DND-41 (cell line): Measurements from ENCODE around the gene TOR1A.

ENCODE experiments used
- ATAC-seq: fragments of 200-7000 bp; cut with Tn5 transposase; 3 replicates; pipeline ENCODE4 v1.9.1; 2021; ENCODE audit warnings: low read depth; ENCODE audit not compliant: insufficient read depth
- DNase-seq: peaks from one replicate; pipeline ENCODE4 v3.0.0-alpha.2; 2020
- H2AFZ ChIP-seq: 2 replicates; pipeline ENCODE4 v1.6.0; 2012; ENCODE audit warnings: low read depth, low read length
- H3K27ac ChIP-seq: 2 replicates; pipeline ENCODE4 v1.5.1; 2012; ENCODE audit warnings: low read length, inconsistent platforms
- H3K27me3 ChIP-seq: fragments of 200-600 bp; sonication (generic); 2 replicates; pipeline ENCODE4 v1.6.0; 2012; ENCODE audit warnings: low read length, mild to moderate bottlenecking, inconsistent platforms; ENCODE audit not compliant: insufficient read depth, poor library complexity
- H3K36me3 ChIP-seq: 2 replicates; pipeline ENCODE4 v1.5.1; 2012; ENCODE audit warnings: low read length, inconsistent platforms; ENCODE audit not compliant: insufficient read depth
- H3K4me1 ChIP-seq: 2 replicates; pipeline ENCODE4 v1.5.1; 2012; ENCODE audit warnings: mild to moderate bottlenecking, low read length; ENCODE audit not compliant: insufficient read depth
- H3K4me2 ChIP-seq: 2 replicates; pipeline ENCODE4 v1.6.0; 2012; ENCODE audit warnings: mild to moderate bottlenecking, moderate library complexity, low read length, inconsistent platforms; ENCODE audit not compliant: insufficient read depth
- H3K4me3 ChIP-seq, 2 experiments: fragments of 200-600 bp in 1 of 2; shearing (Covaris generic) in 1 of 2; 2 replicates each; pipeline ENCODE4 v1.5.1; 2012 to 2016; ENCODE audit warnings: inconsistent platforms in 2 of 2, low read length in 2 of 2, mild to moderate bottlenecking in 2 of 2, low read depth in 1 of 2, moderate library complexity in 1 of 2
- H3K79me2 ChIP-seq: 2 replicates; pipeline ENCODE4 v1.6.0; 2012; ENCODE audit warnings: low read length, inconsistent platforms; ENCODE audit not compliant: insufficient read depth
- H3K9ac ChIP-seq: 2 replicates; pipeline ENCODE4 v1.6.0; 2012; ENCODE audit warnings: low read depth, mild to moderate bottlenecking, inconsistent platforms, low read length, moderate library complexity
- H3K9me3 ChIP-seq: 2 replicates; pipeline ENCODE4 v1.5.1; 2012; ENCODE audit warnings: low read length, moderate library complexity, mild to moderate bottlenecking, inconsistent platforms; ENCODE audit not compliant: insufficient read depth, severe bottlenecking
- H4K20me1 ChIP-seq: 2 replicates; pipeline ENCODE4 v1.6.0; 2012; ENCODE audit warnings: low read length; ENCODE audit not compliant: insufficient read depth
- EZH2 ChIP-seq: IDR thresholded peaks from 3 replicates; pipeline ENCODE4 v1.6.1; 2012; ENCODE audit warnings: borderline replicate concordance, low read depth, mild to moderate bottlenecking, moderate library complexity, low read length, inconsistent platforms; ENCODE audit not compliant: severe bottlenecking
- TF ChIP-seq, protein P1 (sequence below): IDR thresholded peaks from 2 replicates; pipeline ENCODE4 v1.5.1; 2012; ENCODE audit warnings: borderline replicate concordance, low read length, moderate library complexity, mild to moderate bottlenecking; ENCODE audit not compliant: poor library complexity, severe bottlenecking; ENCODE audit errors: extremely low read depth

Gene TOR1A

DNA sequence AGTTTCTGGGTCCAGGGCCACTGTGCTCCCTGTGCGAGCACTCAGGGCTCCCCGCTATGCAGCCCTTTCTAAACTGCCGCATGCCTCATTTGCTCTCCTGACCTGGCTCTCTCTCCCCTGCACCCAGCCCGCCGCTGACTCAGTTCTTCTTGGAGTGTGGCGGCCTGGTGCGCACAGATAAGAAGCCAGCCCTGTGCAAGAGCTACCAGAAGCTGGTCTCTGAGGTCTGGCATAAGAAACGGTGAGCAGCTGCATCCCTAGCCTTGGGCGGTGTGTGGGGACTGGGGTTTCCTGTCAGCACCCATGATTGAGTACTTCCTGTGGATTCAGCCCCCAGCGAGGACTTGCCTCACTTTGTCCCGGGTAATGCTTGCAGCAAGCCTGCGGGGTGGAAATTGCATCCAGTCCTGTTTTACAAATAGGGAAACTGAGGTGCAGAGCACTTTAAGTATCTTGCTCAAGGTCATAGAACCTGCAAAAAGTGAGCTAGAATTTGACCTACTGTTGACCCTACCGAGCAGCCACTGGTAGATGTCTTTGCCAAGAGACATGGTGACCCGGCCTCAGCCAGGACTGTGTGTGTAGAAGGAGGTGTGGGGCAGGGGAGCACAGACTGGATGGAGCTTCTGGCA, 39.2 kb upstream of the TOR1A start:
- peak overlapping the region; percentile 97 for H3K27ac ChIP-seq
- no peaks in the 10 kb centered on the region for H3K27me3 ChIP-seq
- H3K9me3 ChIP-seq: no peaks in the 10 kb centered on the region
- no peak for TF ChIP-seq EZH2
- TF ChIP-seq, protein P1, sequence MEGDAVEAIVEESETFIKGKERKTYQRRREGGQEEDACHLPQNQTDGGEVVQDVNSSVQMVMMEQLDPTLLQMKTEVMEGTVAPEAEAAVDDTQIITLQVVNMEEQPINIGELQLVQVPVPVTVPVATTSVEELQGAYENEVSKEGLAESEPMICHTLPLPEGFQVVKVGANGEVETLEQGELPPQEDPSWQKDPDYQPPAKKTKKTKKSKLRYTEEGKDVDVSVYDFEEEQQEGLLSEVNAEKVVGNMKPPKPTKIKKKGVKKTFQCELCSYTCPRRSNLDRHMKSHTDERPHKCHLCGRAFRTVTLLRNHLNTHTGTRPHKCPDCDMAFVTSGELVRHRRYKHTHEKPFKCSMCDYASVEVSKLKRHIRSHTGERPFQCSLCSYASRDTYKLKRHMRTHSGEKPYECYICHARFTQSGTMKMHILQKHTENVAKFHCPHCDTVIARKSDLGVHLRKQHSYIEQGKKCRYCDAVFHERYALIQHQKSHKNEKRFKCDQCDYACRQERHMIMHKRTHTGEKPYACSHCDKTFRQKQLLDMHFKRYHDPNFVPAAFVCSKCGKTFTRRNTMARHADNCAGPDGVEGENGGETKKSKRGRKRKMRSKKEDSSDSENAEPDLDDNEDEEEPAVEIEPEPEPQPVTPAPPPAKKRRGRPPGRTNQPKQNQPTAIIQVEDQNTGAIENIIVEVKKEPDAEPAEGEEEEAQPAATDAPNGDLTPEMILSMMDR: no peak
- H2AFZ ChIP-seq: no peak overlapping the region
- DNase-seq: peak; percentile 94
- peaks cover 38% of the 10 kb centered on the region for H3K4me1 ChIP-seq
- H3K79me2 ChIP-seq: no peaks in the 10 kb centered on the region
- ATAC-seq: peak; percentile 98
- H3K4me2 ChIP-seq: peak overlapping the region; percentile 57
- peak overlapping the region in 1 of 2 experiments; percentile 36; a peak in 1 of 4 replicates for H3K4me3 ChIP-seq
- peak overlapping the region; percentile 41 for H3K9ac ChIP-seq
- H3K36me3 ChIP-seq: peaks cover 46% of the 10 kb centered on the region
- H4K20me1 ChIP-seq: no peaks in the 10 kb centered on the region

DNA sequence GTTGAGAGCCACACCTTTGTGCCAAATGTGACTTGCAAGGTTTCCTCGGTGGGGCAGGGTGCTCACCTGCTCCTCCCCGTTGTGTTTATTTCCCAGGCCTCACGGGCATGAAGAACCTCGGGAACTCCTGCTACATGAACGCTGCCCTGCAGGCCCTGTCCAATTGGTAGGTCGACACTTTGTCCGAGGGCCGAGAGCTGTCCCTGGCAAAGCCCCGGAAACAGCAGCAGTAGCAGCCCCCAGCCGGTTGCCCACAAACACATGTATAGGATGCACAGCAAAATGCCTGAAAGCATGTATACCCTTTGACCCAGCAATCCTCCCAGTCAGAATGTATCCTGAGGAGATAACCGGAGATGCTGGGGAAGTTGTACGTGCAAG, 37.5 kb upstream of the TOR1A start:
- H3K4me2 ChIP-seq: no peak overlapping the region
- H3K9me3 ChIP-seq: no peaks in the 10 kb centered on the region
- peaks cover 46% of the 10 kb centered on the region for H3K4me1 ChIP-seq
- H3K27ac ChIP-seq: peak overlapping the region; percentile 50
- no peaks in the 10 kb centered on the region for H4K20me1 ChIP-seq
- ATAC-seq: no peak
- TF ChIP-seq, protein P1: no peak
- TF ChIP-seq EZH2: no peak
- no peak overlapping the region for H3K9ac ChIP-seq
- H2AFZ ChIP-seq: no peak overlapping the region
- H3K79me2 ChIP-seq: no peaks in the 10 kb centered on the region
- H3K4me3 ChIP-seq: no peak overlapping the region
- no peaks in the 10 kb centered on the region for H3K27me3 ChIP-seq
- DNase-seq: no peak
- H3K36me3 ChIP-seq: peaks cover 51% of the 10 kb centered on the region

DNA sequence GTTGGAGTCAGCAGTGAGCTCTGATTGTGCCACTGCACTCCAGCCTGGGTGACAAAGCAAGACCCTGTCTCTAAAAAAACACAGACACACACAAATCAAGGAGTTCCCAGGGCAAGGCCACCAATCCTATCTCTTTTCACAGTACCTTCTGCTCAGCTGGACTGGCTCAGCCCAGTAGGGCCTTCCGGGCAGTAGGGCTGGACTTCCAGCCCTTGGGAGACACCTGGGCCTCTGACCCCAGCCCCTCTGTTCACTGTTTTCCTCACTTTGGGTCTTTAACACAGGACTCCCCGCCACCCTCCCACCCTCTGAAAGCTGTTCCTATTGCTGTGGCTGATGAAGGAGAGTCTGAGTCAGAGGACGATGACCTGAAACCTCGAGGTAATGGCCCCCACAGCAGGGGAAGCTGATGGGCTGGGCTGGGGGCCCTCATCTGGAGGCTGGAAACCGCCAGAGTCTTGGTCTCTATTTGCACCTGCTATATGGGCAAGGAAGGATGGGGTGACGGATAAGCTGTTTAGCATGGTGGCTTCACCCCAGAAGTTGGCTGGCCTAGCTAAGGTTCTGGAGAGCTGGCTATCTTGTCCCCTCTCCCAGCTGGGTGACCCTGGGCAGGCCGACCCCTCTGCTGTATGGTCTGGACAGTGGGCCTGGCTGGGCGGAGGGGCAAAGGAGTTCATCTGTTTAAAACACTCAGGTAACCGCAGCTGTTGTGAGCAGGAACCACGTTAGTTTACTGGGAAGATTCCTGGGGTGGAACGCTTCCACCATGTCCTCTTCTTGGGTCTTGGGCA, 36.9 kb upstream of the TOR1A start:
- Histone ChIP-seq H3K4me1 (peaks cover 51% of the 10 kb centered on the region), H3K27me3 (no peaks in the 10 kb centered on the region), H3K27ac (peak overlapping the region; percentile 50), H3K4me2 (no peak overlapping the region), H3K9me3 (no peaks in the 10 kb centered on the region), H2AFZ (no peak overlapping the region), H3K36me3 (peaks cover 49% of the 10 kb centered on the region), H3K79me2 (no peaks in the 10 kb centered on the region), H3K9ac (no peak overlapping the region), H3K4me3 (no peak overlapping the region), H4K20me1 (no peaks in the 10 kb centered on the region)
- DNase-seq: no peak
- no peak for ATAC-seq
- no peak for TF ChIP-seq EZH2

DNA sequence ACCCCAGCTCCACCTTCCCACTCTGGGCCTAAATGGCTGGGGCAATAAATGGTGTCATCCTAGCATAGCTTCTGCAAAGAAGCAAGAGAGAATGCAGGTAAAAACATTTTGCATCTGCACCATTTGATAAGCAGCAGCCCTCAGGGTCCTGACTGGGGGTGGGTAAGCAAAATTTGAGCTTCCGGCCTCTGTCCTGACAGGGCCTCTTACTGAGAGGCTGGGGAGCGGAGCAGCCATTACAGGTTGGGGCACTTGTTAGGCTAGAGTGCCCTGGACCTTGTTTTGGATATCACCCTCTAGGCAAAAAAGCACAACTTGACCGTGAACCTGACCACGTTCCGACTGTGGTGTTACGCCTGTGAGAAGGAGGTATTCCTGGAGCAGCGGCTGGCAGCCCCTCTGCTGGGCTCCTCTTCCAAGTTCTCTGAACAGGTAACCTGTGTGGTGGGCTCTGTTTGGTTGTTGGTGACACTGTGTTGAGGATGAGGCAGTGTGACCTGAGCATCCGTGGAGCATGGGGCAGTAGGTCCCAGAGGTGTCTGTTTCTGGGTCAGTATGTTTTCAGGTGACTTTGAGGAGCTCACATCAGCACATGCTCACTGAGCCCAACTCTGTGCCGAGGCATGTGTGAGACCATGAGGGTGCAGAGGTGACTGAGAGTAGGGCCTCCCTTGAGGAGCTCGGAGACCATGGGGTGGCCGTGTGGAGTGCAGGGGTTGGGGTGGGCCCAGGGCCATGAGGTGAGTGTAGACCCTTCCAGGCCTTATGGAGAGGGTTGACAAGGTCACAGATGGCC, 34.4 kb upstream of the TOR1A start:
- Histone ChIP-seq H3K4me1 (peaks cover 66% of the 10 kb centered on the region), H3K79me2 (no peaks in the 10 kb centered on the region), H3K4me3 (no peak overlapping the region), H3K4me2 (no peak overlapping the region), H3K36me3 (peaks cover 45% of the 10 kb centered on the region), H3K9me3 (no peaks in the 10 kb centered on the region), H2AFZ (no peak overlapping the region), H3K27ac (peak overlapping the region; percentile 39; the same call in 1 of the 2 replicates), H4K20me1 (no peaks in the 10 kb centered on the region), H3K9ac (no peak overlapping the region), H3K27me3 (no peaks in the 10 kb centered on the region)
- ATAC-seq (no peak), DNase-seq (no peak)
- TF ChIP-seq, protein P1: no peak
- no peak for TF ChIP-seq EZH2
